ENCODE data around the gene BTBD18. TPM values are rescaled to one million over a fixed set of nuclear protein-coding genes. Genes with fewer than 3 reads are reported as not detected.

Gene BTBD18
- total and polyA plus RNA-seq, 4 donors = 0.13 TPM; not detected in 3

- no peak for DNase-seq (ENCODE audit: low spot score)
- Histone ChIP-seq H3K9me3 (ENCODE audit: control insufficient read depth in 4 of 4, low read length in 3 of 4) (no peaks in the 10 kb centered on the region), H3K36me3 (ENCODE audit: control insufficient read depth in 4 of 4, insufficient read depth in 3 of 4, low read depth in 1 of 4, low read length in 3 of 4) (no peaks in the 10 kb centered on the region), H3K27me3 (ENCODE audit: control insufficient read depth in 4 of 4, insufficient read depth in 4 of 4, low read length in 3 of 4) (no peaks in the 10 kb centered on the region), H3K27ac (ENCODE audit: low read depth in 1 of 2, low read length in 2 of 2) (no peak overlapping the region), H3K4me1 (ENCODE audit: control insufficient read depth in 4 of 4, insufficient read depth in 4 of 4, low read length in 3 of 4) (peaks cover 19 to 42% (median 33%) of the 10 kb centered on the region in 4 donors), H3K9ac (ENCODE audit: low read depth in 1 of 2, low read length in 2 of 2) (no peak overlapping the region), H3K4me3 (ENCODE audit: low read depth in 1 of 3, low read length in 3 of 3) (no peak overlapping the region)
- TF ChIP-seq REST (IDR thresholded peaks at IDR 0.05) = no peak
- no peak for TF ChIP-seq MAX (IDR thresholded peaks at IDR 0.05)
- TF ChIP-seq ATF3 (IDR thresholded peaks at IDR 0.05) = no peak
- TF ChIP-seq TAF1 (conservative IDR thresholded peaks at IDR 0.05) = no peak
- TF ChIP-seq HNF4A (conservative IDR thresholded peaks at IDR 0.05) = no peak
- TF ChIP-seq FOXA2 (IDR thresholded peaks at IDR 0.05) = no peak
- no peak for TF ChIP-seq JUND (IDR thresholded peaks at IDR 0.05)
- no peak for TF ChIP-seq RAD21 (IDR thresholded peaks at IDR 0.05)
- TF ChIP-seq EGR1 (IDR thresholded peaks at IDR 0.05; ENCODE audit: low read depth in 2 of 2) = no peak
- no peak for TF ChIP-seq GABPA (IDR thresholded peaks at IDR 0.05 in 1 of 2, conservative IDR thresholded peaks at IDR 0.05 in 1 of 2)
- 79% methylated on average over 2 of the region's 2 CpGs for WGBS
Measured at GRCh38 chr11:57785072-57785471, 33.5 kb upstream of the BTBD18 start.

GRCh38 chr11:57781529-57781943 is 29.9 kb upstream of the BTBD18 start:
- Histone ChIP-seq H3K27ac (ENCODE audit: low read depth in 1 of 2, low read length in 2 of 2) (peak overlapping the region in 1 of 2 donors; percentile 36), H3K9me3 (ENCODE audit: control insufficient read depth in 4 of 4, low read length in 3 of 4) (no peaks in the 10 kb centered on the region), H3K36me3 (ENCODE audit: control insufficient read depth in 4 of 4, insufficient read depth in 3 of 4, low read depth in 1 of 4, low read length in 3 of 4) (no peaks in the 10 kb centered on the region), H3K4me3 (ENCODE audit: low read depth in 1 of 3, low read length in 3 of 3) (no peak overlapping the region), H3K9ac (ENCODE audit: low read depth in 1 of 2, low read length in 2 of 2) (no peak overlapping the region), H3K27me3 (ENCODE audit: control insufficient read depth in 4 of 4, insufficient read depth in 4 of 4, low read length in 3 of 4) (no peaks in the 10 kb centered on the region), H3K4me1 (ENCODE audit: control insufficient read depth in 4 of 4, insufficient read depth in 4 of 4, low read length in 3 of 4) (peaks cover 19 to 54% (median 45%) of the 10 kb centered on the region in 4 donors)
- DNase-seq (ENCODE audit: low spot score) = no peak
- TF ChIP-seq REST (IDR thresholded peaks at IDR 0.05) (no peak), HNF4A (conservative IDR thresholded peaks at IDR 0.05) (no peak), YY1 (IDR thresholded peaks at IDR 0.05) (no peak), EGR1 (IDR thresholded peaks at IDR 0.05; ENCODE audit: low read depth in 2 of 2) (no peak), SP1 (IDR thresholded peaks at IDR 0.05) (no peak), GABPA (IDR thresholded peaks at IDR 0.05 in 1 of 2, conservative IDR thresholded peaks at IDR 0.05 in 1 of 2) (no peak), JUND (IDR thresholded peaks at IDR 0.05) (no peak), FOXA1 (IDR thresholded peaks at IDR 0.05) (no peak), FOXA2 (IDR thresholded peaks at IDR 0.05) (no peak), MAX (IDR thresholded peaks at IDR 0.05) (no peak)
- TF ChIP-seq, protein P1, sequence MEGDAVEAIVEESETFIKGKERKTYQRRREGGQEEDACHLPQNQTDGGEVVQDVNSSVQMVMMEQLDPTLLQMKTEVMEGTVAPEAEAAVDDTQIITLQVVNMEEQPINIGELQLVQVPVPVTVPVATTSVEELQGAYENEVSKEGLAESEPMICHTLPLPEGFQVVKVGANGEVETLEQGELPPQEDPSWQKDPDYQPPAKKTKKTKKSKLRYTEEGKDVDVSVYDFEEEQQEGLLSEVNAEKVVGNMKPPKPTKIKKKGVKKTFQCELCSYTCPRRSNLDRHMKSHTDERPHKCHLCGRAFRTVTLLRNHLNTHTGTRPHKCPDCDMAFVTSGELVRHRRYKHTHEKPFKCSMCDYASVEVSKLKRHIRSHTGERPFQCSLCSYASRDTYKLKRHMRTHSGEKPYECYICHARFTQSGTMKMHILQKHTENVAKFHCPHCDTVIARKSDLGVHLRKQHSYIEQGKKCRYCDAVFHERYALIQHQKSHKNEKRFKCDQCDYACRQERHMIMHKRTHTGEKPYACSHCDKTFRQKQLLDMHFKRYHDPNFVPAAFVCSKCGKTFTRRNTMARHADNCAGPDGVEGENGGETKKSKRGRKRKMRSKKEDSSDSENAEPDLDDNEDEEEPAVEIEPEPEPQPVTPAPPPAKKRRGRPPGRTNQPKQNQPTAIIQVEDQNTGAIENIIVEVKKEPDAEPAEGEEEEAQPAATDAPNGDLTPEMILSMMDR (IDR thresholded peaks at IDR 0.05; ENCODE audit: low read depth, low read length, missing input control) = no peak
- WGBS = 84% methylated on average over 3 of the region's 3 CpGs
